ENCODE measurements around the gene WFIKKN1. TPM values are rescaled to one million over a fixed set of nuclear protein-coding genes. Genes with fewer than 3 reads are reported as not detected.
A peak's percentile ranks its signal among the peaks of the same experiment; 100 is the strongest.

WFIKKN1 gene, protein sequence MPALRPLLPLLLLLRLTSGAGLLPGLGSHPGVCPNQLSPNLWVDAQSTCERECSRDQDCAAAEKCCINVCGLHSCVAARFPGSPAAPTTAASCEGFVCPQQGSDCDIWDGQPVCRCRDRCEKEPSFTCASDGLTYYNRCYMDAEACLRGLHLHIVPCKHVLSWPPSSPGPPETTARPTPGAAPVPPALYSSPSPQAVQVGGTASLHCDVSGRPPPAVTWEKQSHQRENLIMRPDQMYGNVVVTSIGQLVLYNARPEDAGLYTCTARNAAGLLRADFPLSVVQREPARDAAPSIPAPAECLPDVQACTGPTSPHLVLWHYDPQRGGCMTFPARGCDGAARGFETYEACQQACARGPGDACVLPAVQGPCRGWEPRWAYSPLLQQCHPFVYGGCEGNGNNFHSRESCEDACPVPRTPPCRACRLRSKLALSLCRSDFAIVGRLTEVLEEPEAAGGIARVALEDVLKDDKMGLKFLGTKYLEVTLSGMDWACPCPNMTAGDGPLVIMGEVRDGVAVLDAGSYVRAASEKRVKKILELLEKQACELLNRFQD
- total RNA-seq: 0.40 TPM
- long read RNA-seq, full-length matches to known transcripts: 12 of 12 reads
- long read RNA-seq, partial matches to known transcripts: 0 of 12 reads
- long read RNA-seq, other reads (novel, unspliced or antisense): 0 of 12 reads

DNA sequence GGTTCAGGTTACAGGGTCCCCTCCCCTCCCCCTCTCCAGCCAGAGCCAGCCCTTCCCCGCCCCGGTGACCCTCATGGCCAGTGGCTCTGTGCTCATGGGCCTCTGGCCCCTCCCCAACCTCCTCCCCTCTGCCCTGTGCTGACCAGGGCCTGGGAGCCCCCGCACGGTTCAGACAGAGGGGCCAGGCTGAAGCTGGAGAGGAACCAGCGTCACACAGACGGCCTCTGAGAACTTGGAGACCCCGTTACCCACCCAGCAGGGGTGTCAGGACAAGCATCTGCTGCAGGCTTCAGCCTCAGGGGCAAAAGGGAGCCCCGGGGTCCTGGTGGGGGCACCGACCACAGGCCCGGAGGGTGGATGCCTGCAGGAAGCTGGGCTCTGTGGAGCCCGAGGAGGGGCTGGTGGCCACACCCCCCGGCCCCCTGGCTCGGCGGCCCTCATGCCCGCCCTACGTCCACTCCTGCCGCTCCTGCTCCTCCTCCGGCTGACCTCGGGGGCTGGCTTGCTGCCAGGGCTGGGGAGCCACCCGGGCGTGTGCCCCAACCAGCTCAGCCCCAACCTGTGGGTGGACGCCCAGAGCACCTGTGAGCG is at the start of gene WFIKKN1:
WFIKKN1 (plus strand) TSS at position 171 of the 591 bp plus-strand sequence; CDS start at position 440, 269 bp downstream.
- intact Hi-C loops (cut with DNase I): no loop called here
- DNase-seq (ENCODE audit: low spot score): no peak

DNA sequence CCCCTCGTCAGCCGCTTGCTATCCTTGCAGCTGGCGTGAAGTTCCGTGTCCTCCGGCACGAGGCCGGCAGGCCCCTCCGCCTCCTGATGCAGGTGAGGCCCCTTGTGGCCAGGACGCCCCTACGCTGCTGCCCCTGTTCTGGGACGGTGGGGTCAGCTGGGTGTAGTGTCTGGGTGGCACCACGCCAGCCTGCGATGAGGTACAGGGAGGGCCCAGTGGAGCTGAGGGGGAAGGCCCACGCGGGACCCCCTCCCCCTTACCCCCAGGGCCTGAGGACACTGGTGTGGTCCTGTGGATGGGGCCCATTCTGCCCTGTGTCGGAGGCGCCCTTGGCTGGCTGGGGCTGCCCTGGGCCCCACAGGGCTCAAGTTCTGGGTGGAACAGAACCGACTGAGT is 48.6 kb upstream of the WFIKKN1 start:
- intact Hi-C loops (cut with DNase I): no loop called here
- no peak for DNase-seq (ENCODE audit: low spot score)

DNA sequence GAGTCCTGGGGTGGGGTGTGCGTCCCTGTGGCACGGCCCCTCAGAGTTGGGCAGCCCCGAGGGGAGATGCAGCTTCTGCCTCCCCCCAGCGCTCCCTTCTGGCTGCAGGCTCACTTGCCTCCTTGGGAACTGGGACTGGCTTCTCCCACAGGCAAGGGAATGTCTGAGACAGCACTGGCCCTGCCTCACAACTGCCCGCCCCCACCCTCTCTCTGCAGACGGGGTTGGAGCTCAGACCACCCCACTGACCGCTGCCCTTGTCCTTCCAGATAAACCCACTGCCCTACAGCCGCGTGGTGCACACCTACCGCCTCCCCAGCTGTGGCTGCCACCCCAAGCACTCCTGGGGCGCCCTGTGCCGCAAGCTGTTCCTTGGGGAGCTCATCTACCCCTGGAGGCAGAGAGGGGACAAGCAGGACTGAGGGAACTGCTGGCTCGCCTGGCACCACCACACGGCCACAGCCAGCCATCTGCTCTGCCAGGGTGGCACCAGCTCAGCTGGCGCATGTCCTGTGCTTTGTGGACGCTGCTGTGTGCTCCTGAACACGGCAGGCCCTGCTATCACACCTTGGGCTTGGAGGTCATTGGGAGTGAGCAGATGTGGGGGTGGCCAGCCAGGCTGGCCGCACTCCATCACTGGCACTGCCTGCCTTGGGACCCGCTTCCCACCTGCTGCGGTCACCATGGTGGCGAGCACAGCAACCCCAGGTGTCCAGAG is 48.0 kb upstream of the WFIKKN1 start:
- intact Hi-C loops (cut with DNase I): no loop called here
- DNase-seq (ENCODE audit: low spot score): no peak

DNA sequence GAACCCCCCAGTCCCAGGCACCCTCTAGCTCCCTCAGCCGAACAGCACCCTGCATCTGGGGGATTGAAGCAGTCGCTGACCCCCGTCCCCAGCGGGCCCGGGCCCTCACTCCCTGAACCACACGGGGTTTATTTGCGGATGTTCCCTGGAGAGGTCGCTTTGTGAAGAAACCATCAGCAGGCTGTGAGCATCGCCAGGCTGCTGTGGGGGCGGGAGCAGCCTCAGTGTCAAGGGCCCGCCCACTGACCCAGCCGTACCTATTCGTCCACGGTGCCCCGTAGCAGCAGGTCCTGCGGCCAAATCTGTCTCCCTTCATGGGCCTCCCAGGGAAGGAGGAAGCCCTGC is 47.3 kb upstream of the WFIKKN1 start:
- no peak for DNase-seq (ENCODE audit: low spot score)
- intact Hi-C loops (cut with DNase I): no loop called here

DNA sequence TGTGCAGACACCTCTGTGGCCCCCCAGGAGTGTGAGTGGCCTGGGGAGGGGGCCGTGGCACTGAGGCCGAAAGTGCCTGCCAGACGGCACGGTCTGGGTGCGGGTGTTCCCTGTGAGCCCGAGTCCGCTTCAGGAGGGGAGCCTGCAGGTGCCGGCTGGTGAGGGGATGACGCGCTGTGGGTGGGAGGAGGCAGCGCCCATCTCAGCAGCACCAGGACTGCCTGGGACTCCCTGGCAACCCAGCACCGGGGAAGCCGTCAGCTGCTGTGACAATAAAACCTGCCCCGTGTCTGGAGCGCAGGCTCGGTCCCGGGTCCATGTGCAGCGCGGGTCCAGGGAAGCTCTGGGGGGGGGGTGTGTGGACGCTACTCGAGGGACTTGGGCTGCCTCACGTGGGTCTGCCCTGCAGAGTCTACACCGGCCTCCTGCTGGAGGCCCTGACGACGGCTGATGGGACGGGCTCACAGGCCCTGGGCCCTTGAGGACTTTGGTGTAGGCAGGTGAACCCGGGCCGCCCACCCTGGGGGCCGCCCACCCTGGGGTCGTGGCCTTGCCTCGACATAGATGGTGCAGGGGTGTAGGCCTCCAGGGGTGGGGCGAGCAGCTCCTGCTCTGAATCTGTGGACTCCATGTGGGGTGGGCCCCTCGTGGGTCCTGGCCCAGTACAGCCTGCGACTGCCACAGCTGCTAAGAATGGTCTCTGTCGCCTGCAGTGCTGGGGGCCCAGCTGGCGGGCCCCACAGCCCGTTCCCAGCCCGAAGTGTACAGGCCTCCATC is 46.8 kb upstream of the WFIKKN1 start:
- intact Hi-C loops (cut with DNase I): no loop called here
- no peak for DNase-seq (ENCODE audit: low spot score)

DNA sequence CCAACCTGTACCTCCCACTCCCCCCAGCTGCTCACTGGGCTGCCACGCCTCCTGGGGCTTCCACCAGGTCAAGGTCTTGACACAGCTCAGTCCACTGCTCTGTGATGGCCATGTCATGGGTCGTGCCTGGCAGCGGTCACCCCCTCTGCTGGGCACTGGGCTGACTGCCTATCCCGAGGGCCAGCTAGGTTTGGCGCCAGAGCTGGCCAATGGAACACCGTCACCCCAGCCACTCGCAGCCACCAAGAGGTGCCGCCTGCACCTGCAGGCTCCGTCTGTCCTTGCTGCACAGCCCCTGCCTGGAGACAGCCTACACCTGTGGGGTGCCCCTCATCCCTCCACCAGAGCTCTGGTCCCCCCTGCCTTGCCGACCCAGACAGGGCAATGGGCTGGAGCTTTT is 45.4 kb upstream of the WFIKKN1 start:
- no peak for DNase-seq (ENCODE audit: low spot score)
- intact Hi-C loops (cut with DNase I): loop anchor here (5.0 kb wide), 2 partner anchors 57 to 77 kb away; partner anchors contain the start of gene MCRIP2

DNA sequence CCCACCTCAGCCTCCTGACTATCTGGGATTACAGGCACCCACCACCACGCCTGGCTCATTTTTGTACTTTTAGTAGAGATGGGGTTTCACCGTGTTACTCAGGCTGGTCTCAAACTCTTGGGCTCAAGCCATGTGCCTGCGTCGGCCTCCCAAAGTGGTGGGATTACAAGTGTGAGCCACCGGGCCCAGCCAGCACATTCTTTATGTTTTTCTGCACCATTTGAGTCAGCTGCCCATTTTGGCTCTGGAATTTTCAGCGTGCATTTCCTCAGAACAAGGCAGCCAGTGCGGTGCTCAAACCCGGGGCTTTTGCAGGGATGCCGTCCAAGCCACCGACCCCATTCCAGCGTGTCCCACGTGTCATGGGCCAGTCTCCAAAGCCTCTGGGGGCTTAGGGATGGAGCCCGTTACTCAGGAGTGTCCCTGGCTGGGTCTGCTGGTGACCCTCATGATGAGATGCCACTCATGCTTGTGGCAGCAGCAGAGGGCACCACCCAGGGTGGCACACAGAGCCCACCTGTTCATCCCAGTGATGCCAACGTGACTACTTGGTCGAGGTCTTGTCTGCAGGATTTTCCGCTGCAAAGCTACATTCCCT is 44.6 kb upstream of the WFIKKN1 start:
- intact Hi-C loops (cut with DNase I): loop anchor here (5.0 kb wide), 2 partner anchors 56 to 76 kb away; partner anchors contain the start of gene MCRIP2
- DNase-seq (ENCODE audit: low spot score): no peak

DNA sequence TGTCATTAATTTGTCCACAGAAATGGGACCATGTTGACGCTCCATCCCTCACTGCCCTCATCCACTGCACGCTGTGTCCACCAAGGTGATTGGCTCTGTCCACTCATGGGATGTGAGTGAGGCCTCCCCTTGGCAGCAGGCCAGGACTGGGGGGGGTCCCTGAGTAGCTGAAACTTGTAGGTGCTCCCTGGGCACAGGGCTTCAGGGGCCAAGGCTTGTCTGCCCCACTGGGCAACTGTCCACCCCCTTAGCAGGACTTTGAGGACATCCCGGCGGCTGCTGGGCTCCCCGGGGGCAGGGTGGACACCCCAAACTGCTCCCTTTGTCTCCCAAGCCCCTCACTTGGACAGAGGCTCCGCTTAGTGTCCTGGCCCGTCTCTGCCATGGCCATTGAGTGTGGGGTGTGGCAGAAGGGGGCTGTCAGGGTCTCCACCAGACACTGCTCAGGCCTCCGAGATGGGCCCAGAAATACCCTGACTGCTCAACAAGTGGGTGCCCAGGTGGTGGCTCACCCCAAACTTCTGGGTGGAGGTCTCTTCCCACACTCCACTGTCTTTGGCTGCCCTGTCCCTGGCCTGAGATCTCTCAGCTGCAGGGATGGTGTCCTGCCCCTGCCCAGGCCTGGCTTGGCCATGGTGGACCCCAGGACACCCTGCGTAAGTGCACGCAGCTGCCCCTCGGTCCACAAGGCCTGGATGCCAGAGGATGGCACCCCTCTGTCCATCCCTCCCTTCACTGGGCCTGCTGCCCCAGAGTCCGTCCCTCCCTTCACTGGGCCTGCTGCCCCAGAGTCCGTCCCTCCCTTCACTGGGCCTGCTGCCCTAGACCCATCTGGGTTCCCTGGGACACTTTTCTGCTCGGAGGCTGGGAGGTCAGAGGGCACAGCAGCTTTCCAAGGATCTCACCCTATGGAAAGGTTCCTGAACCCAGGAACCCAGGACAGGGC is 43.9 kb upstream of the WFIKKN1 start:
- intact Hi-C loops (cut with DNase I): loop anchor here (5.0 kb wide), 2 partner anchors 55 to 75 kb away; partner anchors contain the start of gene MCRIP2
- DNase-seq (ENCODE audit: low spot score): no peak

DNA sequence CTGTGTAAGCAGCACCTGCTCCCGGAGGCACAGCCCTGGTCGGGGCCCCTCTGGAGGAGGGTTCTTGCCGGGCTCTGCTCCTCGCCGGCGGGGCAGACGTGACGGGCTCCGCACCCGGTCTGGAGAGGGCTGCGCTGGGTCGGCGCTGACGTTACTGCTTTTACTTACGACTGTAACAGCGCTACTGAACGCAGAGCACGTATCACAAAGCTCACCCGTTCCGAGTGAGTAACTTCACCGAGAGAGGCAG is 42.2 kb upstream of the WFIKKN1 start:
- intact Hi-C loops (cut with DNase I): loop anchor here (5.0 kb wide), 2 partner anchors 54 to 74 kb away; partner anchors contain the start of gene MCRIP2
- no peak for DNase-seq (ENCODE audit: low spot score)

DNA sequence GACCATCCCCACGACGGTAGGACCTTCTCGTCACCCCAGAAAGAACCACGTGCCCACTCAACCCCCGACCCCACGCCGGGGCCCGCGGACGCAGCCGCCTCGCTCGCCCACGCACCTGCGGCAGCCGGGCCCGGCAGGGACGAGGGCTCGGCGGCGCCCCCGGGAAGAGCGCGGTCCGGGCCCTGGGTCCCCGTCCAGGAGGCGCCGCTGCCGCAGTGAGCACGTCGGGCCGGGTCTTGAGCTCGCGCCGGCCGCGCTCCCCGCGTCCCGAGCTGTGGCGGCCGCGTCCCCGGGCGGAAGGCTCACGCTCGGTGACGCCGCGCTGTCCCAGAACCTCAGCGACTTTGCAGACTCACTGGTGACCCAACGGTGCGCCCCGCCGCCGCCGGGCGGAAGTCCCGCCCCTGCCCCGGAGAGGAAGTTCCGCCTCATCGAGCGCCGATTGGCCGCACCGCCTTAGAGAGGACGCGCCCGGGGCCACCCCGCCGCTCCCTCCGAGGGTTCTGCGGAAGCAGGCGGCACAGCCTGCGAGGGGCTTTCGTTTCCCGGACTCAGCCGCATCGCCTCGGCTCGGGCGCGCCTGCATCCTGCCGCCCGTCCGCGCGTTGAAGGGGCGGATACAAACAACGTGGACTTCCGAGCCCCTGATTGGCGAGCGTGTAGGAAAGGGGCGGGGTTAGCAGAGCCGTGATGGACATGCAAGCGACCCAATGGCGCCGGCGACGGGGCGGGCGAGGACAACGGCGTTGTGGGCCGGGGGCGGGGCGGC is 41.7 kb upstream of the WFIKKN1 start:
- DNase-seq (ENCODE audit: low spot score): peak; percentile 99
- intact Hi-C loops (cut with DNase I): loop anchor here (5.0 kb wide), 2 partner anchors 53 to 73 kb away; partner anchors contain the start of gene MCRIP2

DNA sequence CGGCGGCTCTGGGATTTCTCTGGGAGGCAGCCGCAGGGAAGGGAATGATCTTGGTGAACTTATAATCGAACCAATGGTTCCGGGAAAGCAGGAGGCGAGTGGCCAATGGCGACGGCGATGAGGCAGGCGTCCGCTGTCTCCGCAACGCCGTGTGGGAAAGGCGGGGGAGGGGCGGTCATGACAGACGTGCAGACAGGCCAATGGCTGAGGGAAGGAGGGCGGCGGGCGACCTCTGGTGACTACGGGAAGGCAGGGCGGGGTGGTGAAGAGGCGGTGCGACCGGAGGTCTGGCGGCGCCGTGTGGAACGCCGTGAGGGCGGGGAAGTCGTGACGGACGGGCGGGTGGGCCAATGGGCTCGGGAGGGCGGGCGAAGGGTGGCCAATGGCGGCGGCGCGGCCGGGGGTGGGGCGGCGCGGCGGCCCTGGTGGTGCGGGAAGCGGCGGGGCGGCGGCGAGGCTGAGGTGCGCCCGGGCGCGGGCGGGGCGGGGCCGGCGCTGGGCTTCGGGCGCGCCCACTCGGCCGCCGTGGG is 41.1 kb upstream of the WFIKKN1 start, which contains the start of gene RAB40C:
RAB40C (plus strand) TSS at position 409 of the 530 bp plus-strand sequence. CDS start 226 bp downstream, outside the sequence.
- DNase-seq (ENCODE audit: low spot score): peak; percentile 100
- intact Hi-C loops (cut with DNase I): loop anchor here (5.0 kb wide), 2 partner anchors 53 to 73 kb away; partner anchors contain the start of gene MCRIP2

DNA sequence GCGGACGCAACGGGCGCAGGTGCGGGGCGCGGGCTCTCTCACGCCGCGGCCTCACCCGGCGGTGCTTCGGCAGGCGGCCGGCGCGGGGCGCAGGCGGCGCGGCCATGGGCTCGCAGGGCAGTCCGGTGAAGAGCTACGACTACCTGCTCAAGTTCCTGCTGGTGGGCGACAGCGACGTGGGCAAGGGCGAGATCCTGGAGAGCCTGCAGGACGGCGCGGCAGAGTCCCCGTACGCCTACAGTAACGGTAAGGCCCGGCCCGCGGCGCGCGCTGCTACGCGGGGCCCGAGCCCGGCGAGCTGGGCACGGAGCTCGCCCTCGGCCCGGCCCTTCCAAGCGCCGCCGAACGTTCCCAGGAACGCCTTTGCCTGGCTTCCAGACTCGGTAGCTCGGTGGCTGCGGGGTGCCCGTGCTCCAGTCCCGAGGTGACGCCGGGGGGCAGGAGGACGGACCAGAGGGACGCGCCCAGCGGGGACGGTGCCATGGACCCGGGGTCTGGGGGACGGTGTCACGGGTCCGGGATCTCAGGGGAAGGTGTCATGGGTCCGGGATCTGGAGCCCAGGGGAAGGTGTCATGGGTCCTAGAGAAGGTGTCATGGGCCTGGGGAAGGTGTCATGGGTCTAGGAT is 40.5 kb upstream of the WFIKKN1 start:
- no peak for DNase-seq (ENCODE audit: low spot score)
- intact Hi-C loops (cut with DNase I): no loop called here

DNA sequence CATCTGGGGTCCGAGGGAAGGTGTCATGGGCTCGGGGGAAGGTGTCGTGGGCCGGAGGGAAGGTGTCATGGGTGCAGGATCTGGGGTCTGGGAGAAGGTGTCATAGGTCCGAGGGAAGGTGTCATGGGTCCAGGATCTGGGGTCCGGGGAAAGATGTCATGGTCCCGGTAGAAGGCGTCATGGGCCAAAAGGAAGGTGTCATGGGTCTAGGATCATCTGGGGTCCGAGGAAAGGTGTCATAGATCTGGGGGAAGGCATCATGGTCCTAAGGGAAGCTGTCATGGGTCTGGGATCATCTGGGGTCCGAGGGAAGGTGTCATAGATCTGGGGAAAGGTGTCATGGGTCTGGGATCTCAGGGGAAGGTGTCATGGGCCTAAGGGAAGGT is 40.0 kb upstream of the WFIKKN1 start:
- intact Hi-C loops (cut with DNase I): no loop called here
- no peak for DNase-seq (ENCODE audit: low spot score)

DNA sequence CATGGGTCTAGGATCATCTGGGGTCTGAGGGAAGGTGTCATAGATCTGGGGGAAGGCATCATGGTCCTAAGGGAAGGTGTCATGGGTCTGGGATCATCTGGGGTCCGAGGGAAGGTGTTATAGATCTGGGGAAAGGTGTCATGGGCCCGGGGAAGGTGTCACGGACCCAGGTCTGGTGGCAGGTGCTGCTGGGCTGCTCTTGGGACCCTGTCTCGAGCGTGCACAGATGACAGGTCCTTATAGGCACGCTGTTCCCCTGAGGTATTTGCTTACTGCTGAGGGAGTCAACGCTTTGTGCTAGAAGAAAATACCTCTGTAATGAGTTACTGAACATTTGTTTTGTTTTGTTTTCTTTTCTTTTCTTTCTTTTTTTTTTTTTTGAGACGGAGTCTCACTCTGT is 39.6 kb upstream of the WFIKKN1 start:
- intact Hi-C loops (cut with DNase I): no loop called here
- DNase-seq (ENCODE audit: low spot score): no peak

DNA sequence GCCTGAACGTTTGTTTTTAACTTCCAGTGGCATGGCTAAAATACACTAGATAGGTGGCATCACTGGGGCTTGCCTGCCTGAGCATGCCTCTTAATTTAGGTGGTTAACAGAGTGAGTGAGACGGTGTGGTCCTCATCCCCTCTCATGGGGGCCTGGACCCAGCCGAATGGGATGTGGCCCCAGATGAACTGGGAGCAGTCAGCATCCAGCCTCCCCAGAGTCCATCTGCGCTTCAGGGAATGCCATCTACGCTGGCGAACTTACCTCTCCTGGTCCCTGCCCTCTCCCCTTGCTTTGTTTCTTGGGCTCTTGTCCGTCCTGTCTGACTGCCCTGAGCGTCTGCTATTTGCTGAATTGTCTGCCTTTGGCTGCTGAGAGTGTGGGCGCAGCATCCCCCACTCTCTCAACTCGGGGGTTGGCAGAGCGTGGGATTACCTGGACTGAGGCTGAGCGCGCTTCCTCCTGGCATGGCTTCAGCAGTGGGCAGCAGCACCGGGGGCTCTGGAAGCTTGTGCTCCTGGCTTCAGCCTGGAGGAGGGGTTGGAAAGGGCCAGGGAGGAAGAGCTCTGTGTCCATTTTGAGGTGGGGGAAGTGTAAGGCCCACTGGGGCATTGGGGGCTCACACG is 38.8 kb upstream of the WFIKKN1 start:
- no peak for DNase-seq (ENCODE audit: low spot score)
- intact Hi-C loops (cut with DNase I): no loop called here

All from cardiac septum (tissue), 1 donor.